ENCODE results near the gene IKBKE.

Gene IKBKE

GRCh38 chr1:206460836-206461426 is 9.3 kb upstream of the IKBKE start:
- no peak for TF ChIP-seq CTCF (IDR thresholded peaks at IDR 0.05)
- H3K27me3 ChIP-seq, result no peaks in the 10 kb centered on the region
- peaks cover 55% of the 10 kb centered on the region for H3K36me3 ChIP-seq
- H3K4me1 ChIP-seq (ENCODE audit: control insufficient read depth in 1 of 2, insufficient read depth in 1 of 2, low read depth in 1 of 2, low read length in 1 of 2), result no peaks in the 10 kb centered on the region
- H3K4me3 ChIP-seq (ENCODE audit: low read depth in 1 of 2, low read length in 1 of 2), result no peak overlapping the region
- H3K27ac ChIP-seq, result no peak overlapping the region
- no peaks in the 10 kb centered on the region for H3K9me3 ChIP-seq

GRCh38 chr1:206461602-206462455 is 8.4 kb upstream of the IKBKE start:
- Histone ChIP-seq H3K4me1 (ENCODE audit: control insufficient read depth in 1 of 2, insufficient read depth in 1 of 2, low read depth in 1 of 2, low read length in 1 of 2) (no peaks in the 10 kb centered on the region), H3K9me3 (no peaks in the 10 kb centered on the region), H3K27ac (no peak overlapping the region), H3K36me3 (peaks cover 47% of the 10 kb centered on the region), H3K4me3 (ENCODE audit: low read depth in 1 of 2, low read length in 1 of 2) (no peak overlapping the region), H3K27me3 (no peaks in the 10 kb centered on the region)
- TF ChIP-seq CTCF (IDR thresholded peaks at IDR 0.05), result peak; percentile 87

- no peak overlapping the region for H3K27ac ChIP-seq
- no peak overlapping the region for H3K4me3 ChIP-seq (ENCODE audit: low read depth in 1 of 2, low read length in 1 of 2)
- H3K9me3 ChIP-seq, result no peaks in the 10 kb centered on the region
- no peaks in the 10 kb centered on the region for H3K27me3 ChIP-seq
- TF ChIP-seq CTCF (IDR thresholded peaks at IDR 0.05), result no peak
- peaks cover 9 to 11% of the 10 kb centered on the region in 2 experiments for H3K4me1 ChIP-seq (ENCODE audit: control insufficient read depth in 1 of 2, insufficient read depth in 1 of 2, low read depth in 1 of 2, low read length in 1 of 2)
- H3K36me3 ChIP-seq, result peaks cover 36% of the 10 kb centered on the region
Measured at GRCh38 chr1:206463137-206463536, 7.1 kb upstream of the IKBKE start.

GRCh38 chr1:206463911-206464310 is 6.4 kb upstream of the IKBKE start:
- Histone ChIP-seq H3K9me3 (no peaks in the 10 kb centered on the region), H3K4me1 (ENCODE audit: control insufficient read depth in 1 of 2, insufficient read depth in 1 of 2, low read depth in 1 of 2, low read length in 1 of 2) (peaks cover 17 to 18% of the 10 kb centered on the region in 2 experiments), H3K27ac (no peak overlapping the region), H3K36me3 (peaks cover 28% of the 10 kb centered on the region), H3K4me3 (ENCODE audit: low read depth in 1 of 2, low read length in 1 of 2) (no peak overlapping the region), H3K27me3 (no peaks in the 10 kb centered on the region)
- TF ChIP-seq CTCF (IDR thresholded peaks at IDR 0.05), result no peak

- H3K27ac ChIP-seq, result peak overlapping the region; percentile 19
- no peaks in the 10 kb centered on the region for H3K9me3 ChIP-seq
- peaks cover 23 to 24% of the 10 kb centered on the region in 2 experiments for H3K4me1 ChIP-seq (ENCODE audit: control insufficient read depth in 1 of 2, insufficient read depth in 1 of 2, low read depth in 1 of 2, low read length in 1 of 2)
- TF ChIP-seq CTCF (IDR thresholded peaks at IDR 0.05), result no peak
- H3K4me3 ChIP-seq (ENCODE audit: low read depth in 1 of 2, low read length in 1 of 2), result no peak overlapping the region
- H3K27me3 ChIP-seq, result no peaks in the 10 kb centered on the region
- H3K36me3 ChIP-seq, result peaks cover 22% of the 10 kb centered on the region
Measured at GRCh38 chr1:206464456-206464964, 5.8 kb upstream of the IKBKE start.
